Uterus (tissue), 2 donors: Measurements from ENCODE around the gene CHCHD1.

Experiments
- CTCF ChIP-seq, 4 experiments: fragments of 200-600 bp in 2 of 4; fragments of 450-650 bp in 2 of 4; sonication (generic) in 2 of 4; IDR thresholded peaks; one replicate each; pipeline ENCODE4 v1.5.1; 2016 to 2019; ENCODE audit warnings: antibody characterized with exemption in 4 of 4, mild to moderate bottlenecking in 2 of 4, moderate library complexity in 1 of 4
- POLR2A ChIP-seq, 2 donors: fragments of 450-650 bp; IDR thresholded peaks; one replicate each; pipeline ENCODE4 v1.6.1; 2016; ENCODE audit warnings: antibody characterized with exemption in 2 of 2, mild to moderate bottlenecking in 1 of 2, moderate library complexity in 1 of 2

- TF ChIP-seq CTCF (IDR thresholded peaks at IDR 0.05) (no peak), POLR2A (IDR thresholded peaks at IDR 0.05) (no peak)
These were observed 31.5 kb downstream of the CHCHD1 start for GRCh38 chr10:73813333-73813732.
